ENCODE results near the gene ARHGAP31. TPM values are rescaled to one million over a fixed set of nuclear protein-coding genes. Genes with fewer than 3 reads are reported as not detected.

ARHGAP31 gene
- total RNA-seq, 1 experiment from 2014 or later, result 0.48 TPM

DNA sequence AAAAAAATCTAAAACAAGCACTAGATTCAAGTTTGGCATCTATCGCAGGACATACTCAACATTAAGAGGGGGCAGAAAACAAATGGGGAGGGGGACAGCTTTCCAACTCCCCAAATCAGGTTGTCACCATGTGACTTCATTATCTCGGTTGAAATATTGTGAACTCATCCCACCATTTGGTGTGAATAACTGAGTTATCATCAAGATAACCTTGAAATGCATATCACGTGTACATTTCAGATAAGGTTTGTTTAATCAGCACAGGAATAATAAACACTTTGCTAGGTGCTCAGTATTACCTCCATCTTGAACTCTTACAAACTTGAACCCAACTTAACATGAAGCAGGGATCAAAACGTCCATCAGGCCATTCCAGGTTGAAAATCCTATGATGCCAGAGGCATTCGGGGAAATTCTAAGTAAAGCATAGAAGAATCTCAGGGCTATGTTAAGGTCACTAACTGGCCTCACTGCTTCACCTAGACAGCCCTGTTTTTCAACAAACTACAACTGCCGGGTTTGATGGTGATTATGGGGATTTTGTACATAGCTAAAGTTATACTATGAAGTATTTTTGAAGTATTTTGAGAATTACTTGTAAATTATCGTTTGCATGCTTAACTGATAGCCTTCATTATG, 3.0 kb upstream of the ARHGAP31 start:
- Histone ChIP-seq H2AFZ (no peak overlapping the region), H3K4me1 (replicated peaks; ENCODE audit: insufficient read depth) (peaks cover 13% of the 10 kb centered on the region), H3K9me2 (ENCODE audit: insufficient read depth) (no peaks in the 10 kb centered on the region), H3F3A (ENCODE audit: insufficient read depth, low read depth) (peaks cover 9% of the 10 kb centered on the region; the same call in 1 of the 2 replicates), H3K4me2 (no peak overlapping the region), H3K36me3 (ENCODE audit: low read depth) (no peaks in the 10 kb centered on the region), H4K20me1 (ENCODE audit: insufficient read depth) (no peaks in the 10 kb centered on the region), H3K27me3 (ENCODE audit: insufficient read depth, low read depth) (no peaks in the 10 kb centered on the region), H3K9me3 (ENCODE audit: insufficient read depth, low read depth) (peaks cover 6% of the 10 kb centered on the region), H3K79me2 (ENCODE audit: low read depth) (no peaks in the 10 kb centered on the region), H3K27ac (no peak overlapping the region), H3K4me3 (no peak overlapping the region)
- intact Hi-C loops (cut with micrococcal nuclease; ENCODE audit: unreplicated experiment), result no loop called here
- no peak for TF ChIP-seq EZH2 (IDR thresholded peaks at IDR 0.05; ENCODE audit: low read depth)
- POLR2A ChIA-PET (ENCODE audit: unreplicated experiment), result interaction anchor here (0.6 kb wide), 1 partner anchor 214 kb away, joined by 9 read pairs; no protein-coding TSS in a partner anchor
- DNase-seq, result no peak
- CTCF ChIA-PET, result no interaction called here
- no TSS peak for BruUV-seq (replicated peaks)

DNA sequence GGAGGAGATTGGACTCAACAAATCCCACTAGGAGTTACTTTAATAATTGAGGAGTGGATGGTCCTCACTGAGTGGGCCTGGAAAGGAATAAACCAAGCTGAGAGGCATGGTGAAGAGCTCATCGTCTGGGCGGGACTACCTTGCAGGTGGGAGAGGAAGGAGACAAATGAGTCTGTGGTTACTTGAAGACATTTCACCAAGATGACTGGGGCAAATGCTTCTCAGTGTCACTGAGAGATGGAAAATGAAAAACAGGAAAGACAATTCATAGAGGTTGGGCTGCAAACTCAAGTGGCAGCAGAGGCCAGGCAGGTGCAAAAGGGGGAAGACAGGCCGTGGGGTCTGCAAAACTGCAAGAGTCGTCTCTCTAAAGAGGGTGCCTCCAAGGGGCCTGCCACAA, 1.5 kb upstream of the ARHGAP31 start:
- H3K4me3 ChIP-seq, result no peak overlapping the region
- no peaks in the 10 kb centered on the region for H3K79me2 ChIP-seq (ENCODE audit: low read depth)
- H3K27ac ChIP-seq, result no peak overlapping the region
- TF ChIP-seq, protein P1, sequence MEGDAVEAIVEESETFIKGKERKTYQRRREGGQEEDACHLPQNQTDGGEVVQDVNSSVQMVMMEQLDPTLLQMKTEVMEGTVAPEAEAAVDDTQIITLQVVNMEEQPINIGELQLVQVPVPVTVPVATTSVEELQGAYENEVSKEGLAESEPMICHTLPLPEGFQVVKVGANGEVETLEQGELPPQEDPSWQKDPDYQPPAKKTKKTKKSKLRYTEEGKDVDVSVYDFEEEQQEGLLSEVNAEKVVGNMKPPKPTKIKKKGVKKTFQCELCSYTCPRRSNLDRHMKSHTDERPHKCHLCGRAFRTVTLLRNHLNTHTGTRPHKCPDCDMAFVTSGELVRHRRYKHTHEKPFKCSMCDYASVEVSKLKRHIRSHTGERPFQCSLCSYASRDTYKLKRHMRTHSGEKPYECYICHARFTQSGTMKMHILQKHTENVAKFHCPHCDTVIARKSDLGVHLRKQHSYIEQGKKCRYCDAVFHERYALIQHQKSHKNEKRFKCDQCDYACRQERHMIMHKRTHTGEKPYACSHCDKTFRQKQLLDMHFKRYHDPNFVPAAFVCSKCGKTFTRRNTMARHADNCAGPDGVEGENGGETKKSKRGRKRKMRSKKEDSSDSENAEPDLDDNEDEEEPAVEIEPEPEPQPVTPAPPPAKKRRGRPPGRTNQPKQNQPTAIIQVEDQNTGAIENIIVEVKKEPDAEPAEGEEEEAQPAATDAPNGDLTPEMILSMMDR (conservative IDR thresholded peaks at IDR 0.05), result no peak
- no peak for TF ChIP-seq EZH2 (IDR thresholded peaks at IDR 0.05; ENCODE audit: low read depth)
- H3K4me1 ChIP-seq (replicated peaks; ENCODE audit: insufficient read depth), result peaks cover 13% of the 10 kb centered on the region
- H2AFZ ChIP-seq, result no peak overlapping the region
- intact Hi-C loops (cut with micrococcal nuclease; ENCODE audit: unreplicated experiment), result no loop called here
- peaks cover 6% of the 10 kb centered on the region for H3K9me3 ChIP-seq (ENCODE audit: insufficient read depth, low read depth)
- ChIA-PET CTCF (interaction anchor here (0.6 to 0.9 kb wide), 2 partner anchors 23 to 60 kb away, joined by 3 read pairs; no protein-coding TSS in a partner anchor), POLR2A (ENCODE audit: unreplicated experiment) (no interaction called here)
- DNase-seq, result no peak
- H3K9me2 ChIP-seq (ENCODE audit: insufficient read depth), result no peaks in the 10 kb centered on the region
- no TSS peak for BruUV-seq (replicated peaks)
- no peaks in the 10 kb centered on the region for H3K27me3 ChIP-seq (ENCODE audit: insufficient read depth, low read depth)
- H3K4me2 ChIP-seq, result 0 out of 2 replicates have a peak overlapping the region, but pooled peaks have one; percentile 97
- H3K36me3 ChIP-seq (ENCODE audit: low read depth), result no peaks in the 10 kb centered on the region
- peaks cover 14% of the 10 kb centered on the region; the same call in 1 of the 2 replicates for H3F3A ChIP-seq (ENCODE audit: insufficient read depth, low read depth)
- H4K20me1 ChIP-seq (ENCODE audit: insufficient read depth), result no peaks in the 10 kb centered on the region

DNA sequence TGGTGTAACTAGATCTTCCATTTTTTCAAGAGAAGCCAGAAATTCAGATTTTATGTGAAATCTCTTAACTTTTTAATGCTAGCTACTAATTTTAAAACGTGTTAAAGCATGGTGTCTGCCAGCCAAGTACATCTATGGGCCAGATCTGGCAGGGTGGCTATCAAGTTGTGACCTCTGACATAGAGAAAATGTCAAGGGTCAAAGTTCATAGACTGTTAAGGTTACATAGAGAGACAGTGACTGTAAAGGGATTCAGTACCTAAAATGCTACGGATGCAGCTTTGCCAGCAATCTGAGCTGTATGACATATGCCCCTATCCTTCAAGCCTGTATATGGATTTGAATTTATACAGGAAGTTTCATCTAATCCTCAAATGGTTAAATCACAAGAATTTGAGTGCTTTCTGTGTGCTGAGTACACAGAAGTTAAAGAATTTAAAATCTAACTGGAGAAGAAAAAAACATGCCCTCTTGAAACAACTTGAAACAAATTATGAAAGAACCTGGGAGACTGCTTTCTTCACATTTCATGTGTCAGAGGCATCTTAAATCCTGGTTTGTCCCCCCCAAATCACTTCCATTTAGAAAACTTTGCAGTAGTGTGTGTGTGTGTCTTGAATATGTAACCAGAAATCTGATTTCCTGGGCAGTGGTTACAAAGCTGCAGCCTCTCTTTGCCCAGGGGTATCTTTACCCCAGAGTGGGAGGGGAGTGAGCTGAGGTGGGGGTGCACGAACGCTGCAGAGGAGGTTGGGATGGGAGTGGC, 895 bp upstream of the ARHGAP31 start:
- H3K4me1 ChIP-seq (replicated peaks; ENCODE audit: insufficient read depth), result peaks cover 13% of the 10 kb centered on the region
- peak overlapping the region; percentile 91 for H2AFZ ChIP-seq
- no peaks in the 10 kb centered on the region for H3K36me3 ChIP-seq (ENCODE audit: low read depth)
- intact Hi-C loops (cut with micrococcal nuclease; ENCODE audit: unreplicated experiment), result no loop called here
- H4K20me1 ChIP-seq (ENCODE audit: insufficient read depth), result no peaks in the 10 kb centered on the region
- BruUV-seq (replicated peaks), result no TSS peak
- no peaks in the 10 kb centered on the region for H3K79me2 ChIP-seq (ENCODE audit: low read depth)
- H3K9me2 ChIP-seq (ENCODE audit: insufficient read depth), result no peaks in the 10 kb centered on the region
- CTCF ChIA-PET, result interaction anchor here (0.6 to 0.9 kb wide), 2 partner anchors 60 to 148 kb away, joined by 3 to 4 read pairs; no protein-coding TSS in a partner anchor
- POLR2A ChIA-PET (ENCODE audit: unreplicated experiment), result interaction anchor here (0.7 kb wide), 1 partner anchor 183 kb away, joined by 3 read pairs; no protein-coding TSS in a partner anchor
- no peaks in the 10 kb centered on the region for H3K27me3 ChIP-seq (ENCODE audit: insufficient read depth, low read depth)
- H3F3A ChIP-seq (ENCODE audit: insufficient read depth, low read depth), result peaks cover 14% of the 10 kb centered on the region; the same call in 1 of the 2 replicates
- H3K9me3 ChIP-seq (ENCODE audit: insufficient read depth, low read depth), result peaks cover 4% of the 10 kb centered on the region; the same call in 1 of the 2 replicates
- H3K4me3 ChIP-seq, result peak overlapping the region; percentile 85
- no peak for DNase-seq
- H3K27ac ChIP-seq, result no peak overlapping the region
- H3K4me2 ChIP-seq, result peak overlapping the region; percentile 97
- TF ChIP-seq, protein P1 (conservative IDR thresholded peaks at IDR 0.05), result no peak
- TF ChIP-seq EZH2 (IDR thresholded peaks at IDR 0.05; ENCODE audit: low read depth), result no peak
